HepG2 (cell line): Measurements from ENCODE around the gene MED12L. TPM values are rescaled to one million over a fixed set of nuclear protein-coding genes. Genes with fewer than 3 reads are reported as not detected.
A peak's percentile ranks its signal among the peaks of the same experiment; 100 is the strongest.

Source experiments
- KDM2A ChIP-seq: sonication (generic); formaldehyde crosslinking; IDR thresholded peaks from 2 replicates; pipeline ENCODE4 v1.4.0; 2020; ENCODE audit warnings: low read depth, missing genetic modification reagents, borderline replicate concordance
- MIER2 ChIP-seq: IDR thresholded peaks from 2 replicates; pipeline ENCODE4 v1.6.1; 2016; ENCODE audit warnings: missing biosample characterization, missing genetic modification reagents
- MTA1 ChIP-seq: sonication (generic); formaldehyde crosslinking; IDR thresholded peaks from 2 replicates; pipeline ENCODE4 v1.4.0; 2020; ENCODE audit warnings: missing genetic modification reagents, mild to moderate bottlenecking, borderline replicate concordance
- PHF20 ChIP-seq: sonication (generic); formaldehyde crosslinking; IDR thresholded peaks from 2 replicates; pipeline ENCODE4 v1.5.0; 2020; ENCODE audit warnings: mild to moderate bottlenecking, missing genetic modification reagents
- PHF21A ChIP-seq: sonication (generic); formaldehyde crosslinking; IDR thresholded peaks from 2 replicates; pipeline ENCODE4 v1.5.0; 2020; ENCODE audit warnings: mild to moderate bottlenecking, missing genetic modification reagents
- PRDM10 ChIP-seq: sonication (generic); formaldehyde crosslinking; IDR thresholded peaks from 2 replicates; pipeline ENCODE4 v1.4.0; 2020; ENCODE audit warnings: low read depth, missing genetic modification reagents
- TARDBP ChIP-seq: sonication (generic); formaldehyde crosslinking; IDR thresholded peaks from 2 replicates; pipeline ENCODE4 v1.8.0; 2022; ENCODE audit warnings: mild to moderate bottlenecking, missing genetic modification reagents
- WIZ ChIP-seq: sonication (generic); formaldehyde crosslinking; IDR thresholded peaks from 2 replicates; pipeline ENCODE4 v1.5.1; 2020; ENCODE audit warnings: mild to moderate bottlenecking, missing genetic modification reagents
- ZNF3 ChIP-seq: IDR thresholded peaks from 2 replicates; pipeline ENCODE4 v1.7.0; 2017; ENCODE audit warnings: inconsistent platforms
- ZNF407 ChIP-seq: sonication (generic); formaldehyde crosslinking; IDR thresholded peaks from one replicate; pipeline ENCODE4 v1.5.1; 2020; ENCODE audit warnings: mild to moderate bottlenecking, missing genetic modification reagents; ENCODE audit errors: not compliant biosample characterization
- ZNF431 ChIP-seq: sonication (generic); formaldehyde crosslinking; IDR thresholded peaks from 2 replicates; pipeline ENCODE4 v1.9.0; 2022; ENCODE audit warnings: missing genetic modification reagents, low read depth, mild to moderate bottlenecking, borderline replicate concordance
- ZNF549 ChIP-seq: sonication (generic); formaldehyde crosslinking; IDR thresholded peaks from 2 replicates; pipeline ENCODE4 v1.5.0; 2020; ENCODE audit warnings: missing genetic modification reagents
- ZNF576 ChIP-seq: sonication (generic); formaldehyde crosslinking; IDR thresholded peaks from 2 replicates; pipeline ENCODE4 v1.4.0; 2020; ENCODE audit warnings: mild to moderate bottlenecking, missing genetic modification reagents
- ZNF589 ChIP-seq: sonication (generic); formaldehyde crosslinking; conservative IDR thresholded peaks from 2 replicates; pipeline ENCODE4 v1.8.0; 2022; ENCODE audit warnings: mild to moderate bottlenecking, moderate library complexity, missing genetic modification reagents
- ZNF652 ChIP-seq: IDR thresholded peaks from 2 replicates; pipeline ENCODE4 v1.6.1; 2016; ENCODE audit warnings: low read depth, borderline replicate concordance
- ZSCAN25 ChIP-seq: sonication (generic); formaldehyde crosslinking; IDR thresholded peaks from 2 replicates; pipeline ENCODE4 v1.8.0; 2022; ENCODE audit warnings: mild to moderate bottlenecking, missing genetic modification reagents
- polyA plus RNA-seq, 8 experiments: library from polyadenylated mRNA; depleted of rRNA in 3 of 8; stranded (reverse) in 7 of 8; unstranded in 1 of 8; fragments of >200 nt; fragmentation: Illumina TruSeq in 4 of 8; extraction: Trizol in 4 of 8; gene quantifications; 2 replicates each; pipeline versions ENCODE4 v1.2.1 to v1.2.3, GENCODE V29; 2011 to 2016; ENCODE audit warnings: low read depth in 4 of 8, missing spikeins in 1 of 8, mixed read lengths in 1 of 8; ENCODE audit not compliant: insufficient read depth in 1 of 8
- total RNA-seq, 5 experiments: library from RNA; depleted of rRNA; stranded (reverse); fragments of >200 nt; fragmentation: Illumina TruSeq; extraction: Trizol; gene quantifications; 2 replicates each; pipeline ENCODE4 v1.2.3, GENCODE V29; 2016; ENCODE audit warnings: low read depth in 1 of 5

MED12L gene
- total and polyA plus RNA-seq, 2 of the 13 experiments (the other 11 are each of a cell fraction or from before 2014, with no cell fraction given), result 0.07 to 0.64 TPM

GRCh38 chr3:151178208-151178845 is 92.9 kb downstream of the MED12L start (continued):
- TF ChIP-seq ZNF407 (CRISPR knock-in tag), result no peak
- TF ChIP-seq ZNF652 (CRISPR knock-in tag), result no peak
- TF ChIP-seq PHF21A (CRISPR knock-in tag), result peak; percentile 82
- peak; percentile 56; the same call in 1 of the 2 replicates for TF ChIP-seq TARDBP (CRISPR knock-in tag)
- no peak for TF ChIP-seq ZNF576 (CRISPR knock-in tag)
- TF ChIP-seq ZNF589 (CRISPR knock-in tag), result no peak
- TF ChIP-seq KDM2A, result no peak
- TF ChIP-seq ZNF431, result 0 out of 2 replicates have a peak, but pooled peaks have one; percentile 51
- no peak for TF ChIP-seq WIZ (CRISPR knock-in tag)
- no peak for TF ChIP-seq ZNF549
- TF ChIP-seq ZNF3, result no peak
- no peak for TF ChIP-seq PHF20 (CRISPR knock-in tag)
- no peak for TF ChIP-seq PRDM10 (CRISPR knock-in tag)
- no peak for TF ChIP-seq MTA1 (CRISPR knock-in tag)
- no peak; the same call in 1 of the 2 replicates for TF ChIP-seq MIER2 (CRISPR knock-in tag)
- no peak for TF ChIP-seq ZSCAN25 (CRISPR knock-in tag)
